ENCODE data around the gene IZUMO1R.

- TF ChIP-seq CTCF (conservative IDR thresholded peaks at IDR 0.05; ENCODE audit: low read depth, low read length) (peak; percentile 78), EZH2 (IDR thresholded peaks at IDR 0.05; ENCODE audit: low read length, unreplicated experiment) (no peak)
These were observed 21.3 kb downstream of the IZUMO1R start for GRCh38 chr11:94325681-94326080.
